ENCODE data around the gene ZNF280C.

DNA sequence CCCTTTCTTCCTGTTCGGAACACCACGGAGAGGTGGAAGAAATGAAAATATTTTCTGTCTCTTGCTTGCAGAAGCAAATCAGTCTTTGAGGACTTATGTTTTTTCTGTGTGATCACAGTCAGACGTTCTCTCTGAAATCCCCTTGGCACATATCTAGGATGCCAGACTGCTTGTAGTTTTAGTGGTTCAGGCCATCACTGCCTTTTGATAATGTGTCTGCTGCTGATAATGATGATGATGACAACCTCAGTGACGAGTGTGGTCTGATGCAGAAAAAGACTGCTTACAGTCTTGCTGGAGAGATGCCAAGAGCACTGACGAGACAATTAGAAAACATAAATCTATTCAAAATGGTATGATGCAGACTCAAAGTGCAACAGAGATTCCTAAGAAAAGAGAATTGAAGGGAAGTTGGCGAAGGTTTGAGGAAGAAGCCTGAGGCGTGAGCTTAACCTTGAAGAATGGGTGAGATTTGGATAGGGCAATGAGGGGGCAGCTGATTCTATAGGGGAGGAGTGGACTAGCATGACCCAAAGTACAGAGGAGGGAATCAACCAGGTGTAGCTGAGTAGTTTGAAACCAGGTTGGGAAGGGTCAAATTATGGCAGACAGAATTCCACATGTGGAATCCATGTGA lies 89.0 kb downstream of the ZNF280C start:
- TF ChIP-seq, protein P1, sequence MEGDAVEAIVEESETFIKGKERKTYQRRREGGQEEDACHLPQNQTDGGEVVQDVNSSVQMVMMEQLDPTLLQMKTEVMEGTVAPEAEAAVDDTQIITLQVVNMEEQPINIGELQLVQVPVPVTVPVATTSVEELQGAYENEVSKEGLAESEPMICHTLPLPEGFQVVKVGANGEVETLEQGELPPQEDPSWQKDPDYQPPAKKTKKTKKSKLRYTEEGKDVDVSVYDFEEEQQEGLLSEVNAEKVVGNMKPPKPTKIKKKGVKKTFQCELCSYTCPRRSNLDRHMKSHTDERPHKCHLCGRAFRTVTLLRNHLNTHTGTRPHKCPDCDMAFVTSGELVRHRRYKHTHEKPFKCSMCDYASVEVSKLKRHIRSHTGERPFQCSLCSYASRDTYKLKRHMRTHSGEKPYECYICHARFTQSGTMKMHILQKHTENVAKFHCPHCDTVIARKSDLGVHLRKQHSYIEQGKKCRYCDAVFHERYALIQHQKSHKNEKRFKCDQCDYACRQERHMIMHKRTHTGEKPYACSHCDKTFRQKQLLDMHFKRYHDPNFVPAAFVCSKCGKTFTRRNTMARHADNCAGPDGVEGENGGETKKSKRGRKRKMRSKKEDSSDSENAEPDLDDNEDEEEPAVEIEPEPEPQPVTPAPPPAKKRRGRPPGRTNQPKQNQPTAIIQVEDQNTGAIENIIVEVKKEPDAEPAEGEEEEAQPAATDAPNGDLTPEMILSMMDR (IDR thresholded peaks at IDR 0.05), result no peak
- TF ChIP-seq POLR2AphosphoS5 (IDR thresholded peaks at IDR 0.05; ENCODE audit: low read depth, low read length), result no peak

Data from Panc1 (cell line).